Spinal cord (tissue), 10 donors: ENCODE results near the gene UGT1A1. TPM values are rescaled to one million over a fixed set of nuclear protein-coding genes. Genes with fewer than 3 reads are reported as not detected.

Source experiments
- DNase-seq, 6 donors: peaks; one replicate each; pipeline versions ENCODE4 v3.0.0 to v3.0.0-alpha.2; 2013 to 2015; ENCODE audit warnings: low spot score in 6 of 6, low read depth in 4 of 6
- H3K27ac ChIP-seq: one replicate; pipeline ENCODE4 v1.5.1; 2013; ENCODE audit warnings: low read depth, low read length, control low read depth
- H3K27me3 ChIP-seq: one replicate; pipeline ENCODE4 v1.6.1; 2013; ENCODE audit warnings: low read length; ENCODE audit not compliant: control insufficient read depth, insufficient read depth
- H3K36me3 ChIP-seq: one replicate; pipeline ENCODE4 v1.6.1; 2013; ENCODE audit warnings: low read length; ENCODE audit not compliant: control insufficient read depth, insufficient read depth
- H3K4me1 ChIP-seq: one replicate; pipeline ENCODE4 v1.6.1; 2013; ENCODE audit warnings: low read length; ENCODE audit not compliant: control insufficient read depth, insufficient read depth
- H3K4me3 ChIP-seq: one replicate; pipeline ENCODE4 v1.5.1; 2013; ENCODE audit warnings: low read depth, low read length, control low read depth
- H3K9me3 ChIP-seq: one replicate; pipeline ENCODE4 v1.6.1; 2013; ENCODE audit warnings: low read length; ENCODE audit not compliant: control insufficient read depth, insufficient read depth
- WGBS: methylation state at CpG from one replicate; pipeline ENCODE4 v1.1.5; 2013; ENCODE audit warnings: missing lambda C conversion rate; ENCODE audit not compliant: insufficient coverage; 5-methylcytosine and 5-hydroxymethylcytosine counted together
- polyA plus RNA-seq, 2 donors: library from polyadenylated mRNA; unstranded; fragments of 120-200 nt; gene quantifications; one replicate each; pipeline ENCODE4 v1.2.1, GENCODE V29; 2013; ENCODE audit not compliant: insufficient read length in 2 of 2
- total RNA-seq, 2 donors: library from RNA; depleted of rRNA in 1 of 2; stranded (reverse); fragments of 120-200 nt in 1 of 2; fragments of >200 nt in 1 of 2; gene quantifications; one replicate each; pipeline versions ENCODE4 v1.2.3 to v1.2.4, GENCODE V29; 2013 to 2014
- donor health status: healthy.

Gene UGT1A1
- total and polyA plus RNA-seq, 4 donors: 0.05 TPM; not detected in 3

- H3K4me3 ChIP-seq: no peak overlapping the region
- no peak for DNase-seq
- 90% methylated on average over 3 of the region's 5 CpGs for WGBS
- no peaks in the 10 kb centered on the region for H3K4me1 ChIP-seq
- no peaks in the 10 kb centered on the region for H3K36me3 ChIP-seq
- H3K27me3 ChIP-seq: no peaks in the 10 kb centered on the region
- no peaks in the 10 kb centered on the region for H3K9me3 ChIP-seq
- no peak overlapping the region for H3K27ac ChIP-seq
Measured at GRCh38 chr2:233772583-233772982, 12.5 kb downstream of the UGT1A1 start.

DNA sequence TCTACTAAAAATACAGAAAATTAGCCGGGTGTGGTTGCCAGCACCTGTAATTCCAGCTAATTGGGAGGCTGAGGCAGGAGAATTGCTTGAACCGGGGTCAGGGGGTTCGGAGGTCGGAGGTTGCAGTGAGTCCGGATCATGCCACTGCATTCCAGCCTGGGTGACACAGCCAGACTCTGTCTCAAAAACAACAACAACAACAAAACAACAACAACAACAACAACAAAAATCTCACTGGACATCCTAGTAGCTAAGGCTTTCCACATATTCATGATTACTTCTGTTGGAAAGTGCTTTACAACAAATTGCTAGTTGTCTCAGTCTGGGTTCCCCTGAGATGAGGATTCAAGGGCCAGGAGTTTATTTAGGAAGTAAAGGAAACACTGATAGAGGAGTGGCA, 13.8 kb downstream of the UGT1A1 start:
- 100% methylated on average over 1 of the region's 5 CpGs for WGBS
- Histone ChIP-seq H3K4me3 (no peak overlapping the region), H3K4me1 (no peaks in the 10 kb centered on the region), H3K27ac (no peak overlapping the region), H3K9me3 (no peaks in the 10 kb centered on the region), H3K36me3 (no peaks in the 10 kb centered on the region), H3K27me3 (no peaks in the 10 kb centered on the region)
- DNase-seq: no peak

GRCh38 chr2:233775414-233775813, 15.3 kb downstream of the UGT1A1 start:
- H3K4me3 ChIP-seq: no peak overlapping the region
- no peaks in the 10 kb centered on the region for H3K9me3 ChIP-seq
- H3K27ac ChIP-seq: no peak overlapping the region
- no peaks in the 10 kb centered on the region for H3K4me1 ChIP-seq
- no peaks in the 10 kb centered on the region for H3K27me3 ChIP-seq
- H3K36me3 ChIP-seq: no peaks in the 10 kb centered on the region
- WGBS: 78% methylated on average over 2 of the region's 6 CpGs
- DNase-seq: no peak

DNA sequence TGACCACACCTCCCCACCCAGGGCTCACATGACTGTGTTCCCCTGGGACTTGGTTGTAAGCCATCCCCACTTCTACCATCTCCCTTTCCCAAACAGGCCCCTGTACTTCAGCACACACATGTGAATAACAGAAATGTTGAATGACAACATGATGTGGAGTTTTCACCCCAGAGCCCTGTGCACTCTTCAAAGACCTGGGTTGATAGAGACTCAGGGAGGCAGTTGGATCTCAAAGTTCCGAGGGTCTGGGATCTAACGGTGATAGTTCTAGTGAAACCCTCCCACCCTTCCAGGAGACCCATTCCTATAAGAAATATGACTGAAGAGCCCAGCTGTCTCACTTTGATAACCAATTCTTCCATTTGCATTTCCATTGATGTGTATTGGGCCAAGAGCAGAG, 18.0 kb downstream of the UGT1A1 start, which contains the start of gene MROH2A:
TSS of gene MROH2A (plus strand) at position 301 of the 400 bp plus-strand sequence. CDS start 1,029 bp downstream, outside the sequence.
- DNase-seq: no peak
- H3K4me1 ChIP-seq: no peaks in the 10 kb centered on the region
- WGBS: no CpG with 5 or more reads among the region's 2 CpGs

DNA sequence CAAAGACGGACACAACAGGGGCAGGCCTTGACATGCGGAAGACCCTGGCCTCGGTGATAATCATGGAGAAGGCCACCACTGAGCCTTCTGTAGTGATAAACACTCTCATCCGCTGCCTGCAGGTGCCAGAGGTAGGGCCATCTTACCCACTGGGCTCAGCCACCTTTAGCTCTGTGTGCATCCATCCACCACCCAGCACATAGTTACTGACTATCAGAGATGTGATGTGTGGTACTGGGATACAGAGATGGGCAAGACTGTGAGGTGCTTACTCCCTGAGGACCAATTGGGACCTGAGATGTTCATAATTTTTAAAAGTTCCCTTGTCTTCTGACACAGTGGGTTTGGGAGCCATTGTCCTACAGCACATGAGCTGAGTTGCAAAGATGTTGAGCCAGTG, 19.7 kb downstream of the UGT1A1 start:
- Histone ChIP-seq H3K36me3 (no peaks in the 10 kb centered on the region), H3K27me3 (no peaks in the 10 kb centered on the region), H3K27ac (no peak overlapping the region), H3K9me3 (no peaks in the 10 kb centered on the region), H3K4me3 (no peak overlapping the region), H3K4me1 (no peaks in the 10 kb centered on the region)
- DNase-seq: no peak
- 97% methylated on average over 3 of the region's 4 CpGs for WGBS

More for the DNA sequence above, 18.0 kb downstream of the UGT1A1 start, which contains the start of gene MROH2A:
- no peaks in the 10 kb centered on the region for H3K27me3 ChIP-seq
- H3K4me3 ChIP-seq: no peak within 1 kb of the TSS
- H3K27ac ChIP-seq: no peak within 1 kb of the TSS
- no peaks in the 10 kb centered on the region for H3K36me3 ChIP-seq
- H3K9me3 ChIP-seq: no peaks in the 10 kb centered on the region

- no CpG with 5 or more reads among the region's 4 CpGs for WGBS
- Histone ChIP-seq H3K27me3 (no peaks in the 10 kb centered on the region), H3K27ac (no peak overlapping the region), H3K4me3 (no peak overlapping the region), H3K4me1 (no peaks in the 10 kb centered on the region), H3K36me3 (no peaks in the 10 kb centered on the region), H3K9me3 (no peaks in the 10 kb centered on the region)
- no peak for DNase-seq
Measured at GRCh38 chr2:233780771-233781170, 20.7 kb downstream of the UGT1A1 start.

DNA sequence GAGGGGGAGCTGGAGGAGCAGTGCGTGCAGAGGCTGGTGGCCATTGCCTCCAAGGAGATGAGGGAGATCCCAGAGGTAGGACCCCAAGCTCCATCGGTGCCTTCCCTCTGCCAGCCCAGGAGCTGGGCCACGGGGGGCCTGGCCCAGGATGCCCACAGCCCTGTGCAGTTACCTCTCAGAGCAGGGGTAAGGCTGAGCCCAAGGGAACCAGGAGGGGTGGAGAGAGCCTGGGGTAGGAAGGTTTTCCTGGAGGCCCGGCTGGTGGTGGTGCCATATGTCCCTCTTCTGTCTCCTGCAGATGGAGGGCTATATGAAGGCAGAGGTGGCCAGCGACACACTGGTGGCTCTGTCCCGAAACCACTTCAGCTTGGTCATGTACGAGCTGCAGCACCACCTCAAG, 29.5 kb downstream of the UGT1A1 start:
- Histone ChIP-seq H3K27ac (no peak overlapping the region), H3K36me3 (no peaks in the 10 kb centered on the region), H3K4me1 (no peaks in the 10 kb centered on the region), H3K9me3 (no peaks in the 10 kb centered on the region), H3K27me3 (no peaks in the 10 kb centered on the region), H3K4me3 (no peak overlapping the region)
- no peak for DNase-seq
- WGBS: 92% methylated on average over 6 of the region's 7 CpGs

- no peaks in the 10 kb centered on the region for H3K36me3 ChIP-seq
- H3K27me3 ChIP-seq: no peaks in the 10 kb centered on the region
- H3K4me3 ChIP-seq: no peak overlapping the region
- 88% methylated on average over 18 of the region's 18 CpGs for WGBS
- H3K27ac ChIP-seq: no peak overlapping the region
- no peak for DNase-seq
- H3K4me1 ChIP-seq: no peaks in the 10 kb centered on the region
- no peaks in the 10 kb centered on the region for H3K9me3 ChIP-seq
Measured at GRCh38 chr2:233791151-233791882, 31.2 kb downstream of the UGT1A1 start.

DNA sequence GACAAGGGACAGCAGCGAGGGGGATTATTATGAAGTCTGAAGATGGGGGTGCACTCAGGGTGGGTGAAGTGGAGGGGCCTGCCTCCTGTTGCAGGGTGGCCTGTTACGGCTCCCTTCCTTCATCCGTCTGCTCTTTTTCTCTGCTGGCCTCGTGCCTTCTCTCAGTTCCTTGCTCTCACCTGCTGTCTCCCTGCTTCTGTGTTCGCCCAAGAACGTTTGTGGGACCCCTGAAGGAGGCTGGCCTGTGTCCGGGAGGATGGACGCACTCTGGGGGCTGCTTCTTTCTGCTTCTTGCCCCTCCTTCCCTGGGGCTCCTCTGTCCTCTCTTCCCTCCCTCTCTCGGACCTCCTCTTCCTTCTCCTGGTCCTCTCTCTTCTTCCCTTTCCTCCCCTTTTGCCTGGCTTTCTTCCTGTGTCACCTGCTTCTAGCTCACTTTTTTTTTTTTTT, 31.8 kb downstream of the UGT1A1 start:
- no peak overlapping the region for H3K4me3 ChIP-seq
- no peaks in the 10 kb centered on the region for H3K27me3 ChIP-seq
- no peak overlapping the region for H3K27ac ChIP-seq
- H3K9me3 ChIP-seq: no peaks in the 10 kb centered on the region
- 81% methylated on average over 9 of the region's 9 CpGs for WGBS
- no peaks in the 10 kb centered on the region for H3K4me1 ChIP-seq
- no peak for DNase-seq
- no peaks in the 10 kb centered on the region for H3K36me3 ChIP-seq

GRCh38 chr2:233792720-233793119, 32.6 kb downstream of the UGT1A1 start:
- Histone ChIP-seq H3K4me3 (no peak overlapping the region), H3K27me3 (no peaks in the 10 kb centered on the region), H3K36me3 (no peaks in the 10 kb centered on the region), H3K4me1 (no peaks in the 10 kb centered on the region), H3K27ac (no peak overlapping the region), H3K9me3 (no peaks in the 10 kb centered on the region)
- WGBS: 85% methylated on average over 7 of the region's 7 CpGs
- no peak for DNase-seq
